H1 (cell line): ENCODE measurements around the gene SAMD7.

ENCODE experiments used
- BRCA1 ChIP-seq: IDR thresholded peaks from 2 replicates; pipeline ENCODE4 v1.6.1; 2012; ENCODE audit warnings: low read depth, low read length, improper control_type of control experiment
- CHD1 ChIP-seq: IDR thresholded peaks from 2 replicates; pipeline ENCODE4 v1.6.1; 2012; ENCODE audit warnings: low read depth, low read length, improper control_type of control experiment
- JUND ChIP-seq: IDR thresholded peaks from 2 replicates; pipeline ENCODE4 v1.6.1; 2011; ENCODE audit warnings: mild to moderate bottlenecking, improper control_type of control experiment, low read length
- POLR2AphosphoS5 ChIP-seq: IDR thresholded peaks from 2 replicates; pipeline ENCODE4 v1.6.1; 2011; ENCODE audit warnings: low read depth, low read length
- RNF2 ChIP-seq: fragments of 200-900, 300-1000 bp; sonication (generic); IDR thresholded peaks from 2 replicates; pipeline ENCODE4 v1.7.1; 2016; ENCODE audit warnings: borderline replicate concordance, low read depth, mild to moderate bottlenecking, antibody characterized with exemption, low read length; ENCODE audit not compliant: poor library complexity, severe bottlenecking; ENCODE audit errors: missing control alignments
- SP2 ChIP-seq: IDR thresholded peaks from 2 replicates; pipeline ENCODE4 v1.6.1; 2012; ENCODE audit warnings: mild to moderate bottlenecking, low read length, inconsistent platforms

DNA sequence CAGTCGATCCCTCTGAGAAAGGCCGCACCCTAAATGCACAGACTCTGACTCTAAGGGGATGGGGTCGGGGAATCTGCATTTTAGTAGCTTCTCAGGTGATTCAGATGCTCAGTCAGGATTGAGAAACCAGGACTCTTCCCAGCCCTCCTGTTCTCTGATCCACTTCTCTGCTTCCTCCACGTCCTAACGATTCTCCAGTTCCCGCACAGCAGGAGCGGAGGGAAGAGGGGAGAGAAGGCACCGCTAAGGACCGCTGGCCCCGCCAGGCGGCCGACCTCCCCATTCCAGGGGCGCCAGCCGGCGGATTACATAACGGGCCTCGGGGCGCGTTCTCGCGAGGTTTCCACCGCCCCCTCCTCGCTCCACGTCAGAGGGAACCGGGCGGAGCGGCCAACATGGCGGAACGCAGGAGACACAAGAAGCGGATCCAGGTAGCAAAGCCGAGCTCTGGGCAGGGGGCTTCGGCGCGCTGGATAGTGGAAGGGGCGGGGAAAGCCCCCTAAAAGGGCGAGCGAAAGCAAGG lies 55.1 kb downstream of the SAMD7 start, which contains the start of gene SEC62:
- TF ChIP-seq POLR2AphosphoS5 = peak; percentile 93
- no peak for TF ChIP-seq CHD1
- TF ChIP-seq RNF2 = no peak
- no peak for TF ChIP-seq SP2
- no peak for TF ChIP-seq JUND
- TF ChIP-seq BRCA1 = peak; percentile 90
